ENCODE results near the gene CHST11.

DNA sequence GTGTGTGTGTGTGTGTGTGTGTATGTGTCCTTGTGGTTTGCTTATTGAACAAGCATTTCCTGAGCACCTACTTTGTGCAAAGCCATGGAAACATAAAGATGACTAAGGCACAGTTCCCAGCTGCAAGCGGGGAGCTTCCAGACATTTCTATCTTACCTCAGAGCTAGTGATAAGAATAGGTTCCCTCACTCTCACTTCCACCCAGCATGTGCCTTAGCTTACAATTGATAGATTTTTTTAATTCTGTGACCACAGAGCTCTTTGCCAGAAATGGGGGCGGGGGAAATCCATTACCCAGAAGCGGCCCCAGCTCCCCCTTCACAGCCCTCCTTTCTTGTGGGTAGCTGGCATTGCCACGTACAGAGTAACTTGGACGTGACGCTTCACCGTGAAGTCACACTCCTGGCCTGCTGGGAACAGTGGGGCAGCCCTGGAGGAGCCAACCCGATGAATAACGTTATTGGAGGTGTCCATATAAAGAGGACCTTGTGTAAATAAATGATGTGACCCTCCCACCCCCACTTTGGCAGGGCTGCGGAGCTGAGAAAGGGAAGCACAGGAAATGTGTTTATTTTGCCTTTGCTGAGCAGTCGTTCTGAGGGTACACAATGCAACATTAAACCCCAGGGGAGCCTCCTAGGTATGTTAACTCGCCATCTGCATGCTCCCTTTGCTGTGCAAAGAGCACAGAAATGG is 238.9 kb downstream of the CHST11 start:
- TF ChIP-seq, protein P1, sequence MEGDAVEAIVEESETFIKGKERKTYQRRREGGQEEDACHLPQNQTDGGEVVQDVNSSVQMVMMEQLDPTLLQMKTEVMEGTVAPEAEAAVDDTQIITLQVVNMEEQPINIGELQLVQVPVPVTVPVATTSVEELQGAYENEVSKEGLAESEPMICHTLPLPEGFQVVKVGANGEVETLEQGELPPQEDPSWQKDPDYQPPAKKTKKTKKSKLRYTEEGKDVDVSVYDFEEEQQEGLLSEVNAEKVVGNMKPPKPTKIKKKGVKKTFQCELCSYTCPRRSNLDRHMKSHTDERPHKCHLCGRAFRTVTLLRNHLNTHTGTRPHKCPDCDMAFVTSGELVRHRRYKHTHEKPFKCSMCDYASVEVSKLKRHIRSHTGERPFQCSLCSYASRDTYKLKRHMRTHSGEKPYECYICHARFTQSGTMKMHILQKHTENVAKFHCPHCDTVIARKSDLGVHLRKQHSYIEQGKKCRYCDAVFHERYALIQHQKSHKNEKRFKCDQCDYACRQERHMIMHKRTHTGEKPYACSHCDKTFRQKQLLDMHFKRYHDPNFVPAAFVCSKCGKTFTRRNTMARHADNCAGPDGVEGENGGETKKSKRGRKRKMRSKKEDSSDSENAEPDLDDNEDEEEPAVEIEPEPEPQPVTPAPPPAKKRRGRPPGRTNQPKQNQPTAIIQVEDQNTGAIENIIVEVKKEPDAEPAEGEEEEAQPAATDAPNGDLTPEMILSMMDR (IDR thresholded peaks at IDR 0.05), result no peak
- TF ChIP-seq ZFX (IDR thresholded peaks at IDR 0.05; ENCODE audit: borderline replicate concordance), result no peak

Data from 22Rv1 (cell line).